Gastroesophageal sphincter (tissue), 4 donors: ENCODE measurements around the gene TMCC1. TPM values are rescaled to one million over a fixed set of nuclear protein-coding genes. Genes with fewer than 3 reads are reported as not detected.
A peak's percentile ranks its signal among the peaks of the same experiment; 100 is the strongest.

Experiments used
- ATAC-seq: fragments of 150-250 bp; one replicate; pipeline ENCODE4 v1.9.1; 2016; ENCODE audit warnings: mild to moderate bottlenecking, moderate library complexity
- H3K27ac ChIP-seq, 4 donors: fragments of 200-600 bp; sonication (generic) in 3 of 4; 1 replicate in 3 of 4; 2 replicates in 1 of 4; pipeline ENCODE4 v1.5.1; 2016 to 2019
- H3K27me3 ChIP-seq: fragments of 200-600 bp; sonication (generic); one replicate; pipeline ENCODE4 v1.5.1; 2019
- H3K36me3 ChIP-seq, 2 donors: fragments of 200-600 bp; sonication (generic); one replicate each; pipeline ENCODE4 v1.5.1; 2019; ENCODE audit warnings: control low read depth in 1 of 2
- H3K4me1 ChIP-seq, 3 donors: fragments of 200-600 bp; sonication (generic); 1 replicate in 2 of 3; 2 replicates in 1 of 3; pipeline ENCODE4 v1.5.1; 2016 to 2019; ENCODE audit warnings: control low read depth in 2 of 3
- H3K4me3 ChIP-seq, 2 donors: fragments of 200-600 bp; sonication (generic); one replicate each; pipeline ENCODE4 v1.5.1; 2019; ENCODE audit warnings: mild to moderate bottlenecking in 1 of 2, moderate library complexity in 1 of 2
- H3K9me3 ChIP-seq, 3 donors: fragments of 200-600 bp; sonication (generic); one replicate each; pipeline ENCODE4 v1.5.1; 2017 to 2019; ENCODE audit warnings: control low read depth in 2 of 3
- EP300 ChIP-seq: sonication (generic); formaldehyde crosslinking; IDR thresholded peaks from one replicate; pipeline ENCODE4 v1.6.1; 2017; ENCODE audit warnings: antibody characterized with exemption, mild to moderate bottlenecking
- POLR2A ChIP-seq, 2 donors: fragments of 450-650 bp; IDR thresholded peaks; one replicate each; pipeline ENCODE4 v1.6.1; 2017; ENCODE audit warnings: antibody characterized with exemption in 2 of 2, mild to moderate bottlenecking in 2 of 2, moderate library complexity in 1 of 2
- POLR2AphosphoS5 ChIP-seq: sonication (generic); formaldehyde crosslinking; IDR thresholded peaks from one replicate; pipeline ENCODE4 v1.6.1; 2017; ENCODE audit warnings: antibody characterized with exemption
- WGBS, 2 donors: methylation state at CpG; one replicate each; pipeline ENCODE4 v1.1.5; 2018; ENCODE audit warnings: low coverage in 1 of 2; 5-methylcytosine and 5-hydroxymethylcytosine counted together
- total RNA-seq, 4 donors: library from RNA; depleted of rRNA; stranded (reverse); fragments of >200 nt; gene quantifications; one replicate each; pipeline ENCODE4 v1.1.0, GENCODE V29; 2016
- TF ChIP-seq, protein P1 (sequence below), 4 experiments: fragments of 200-600 bp in 2 of 4; fragments of 450-650 bp in 2 of 4; sonication (generic) in 1 of 4; IDR thresholded peaks; one replicate each; pipeline ENCODE4 v1.5.1; 2017 to 2019; ENCODE audit warnings: antibody characterized with exemption in 4 of 4, mild to moderate bottlenecking in 2 of 4, moderate library complexity in 2 of 4

Gene TMCC1
- total RNA-seq, 4 donors from 2014 or later: 20.3 to 32.7 (median 28.1) TPM

DNA sequence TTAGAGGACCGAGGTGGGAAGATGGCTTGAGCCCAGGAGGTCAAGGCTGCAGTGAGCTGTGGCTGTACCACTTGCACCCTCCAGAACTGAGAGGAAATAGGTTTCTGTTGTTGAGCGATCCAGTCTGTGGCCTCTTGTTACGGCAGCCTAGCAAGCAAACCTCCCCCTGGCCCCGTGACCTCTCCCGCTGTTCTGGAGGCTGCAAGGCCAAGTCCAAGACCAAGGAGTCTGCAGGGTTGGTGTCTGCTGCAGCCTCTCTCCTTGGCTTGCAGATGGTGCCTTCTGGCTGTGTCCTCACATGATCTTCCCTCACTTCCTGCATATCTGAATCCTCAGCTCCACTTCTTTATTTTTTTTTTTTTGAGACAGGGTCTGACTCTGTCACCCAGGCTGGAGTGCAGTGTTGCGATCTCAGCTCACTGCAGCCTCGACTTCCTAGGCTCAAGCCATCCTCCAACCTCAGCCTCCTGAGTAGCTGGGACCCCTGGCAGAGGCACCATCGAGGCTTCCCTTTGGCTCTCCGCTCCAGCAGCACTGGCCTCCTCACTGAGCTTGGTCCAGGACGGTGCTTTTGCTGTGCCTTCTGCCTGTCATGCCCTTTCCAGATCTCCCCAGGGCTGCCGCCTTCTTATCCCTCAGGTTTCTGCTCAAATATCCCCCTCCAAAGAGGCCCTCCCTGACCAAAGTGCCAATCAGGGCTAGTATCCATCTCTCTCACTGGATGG lies 269.0 kb downstream of the TMCC1 start:
- H3K27ac ChIP-seq: peak overlapping the region in 3 of 4 donors; percentile 82 to 98 (median 95)
- no peaks in the 10 kb centered on the region for H3K36me3 ChIP-seq
- 80 to 82% methylated on average over 2 to 4 of the region's 11 CpGs for WGBS, 2 donors
- peaks cover 0 to 88% (median 51%) of the 10 kb centered on the region in 3 donors for H3K4me1 ChIP-seq
- H3K27me3 ChIP-seq: no peaks in the 10 kb centered on the region
- no peaks in the 10 kb centered on the region for H3K9me3 ChIP-seq
- ATAC-seq: no peak
- TF ChIP-seq POLR2A (IDR thresholded peaks at IDR 0.05): no peak
- TF ChIP-seq EP300: no peak
- TF ChIP-seq, protein P1, sequence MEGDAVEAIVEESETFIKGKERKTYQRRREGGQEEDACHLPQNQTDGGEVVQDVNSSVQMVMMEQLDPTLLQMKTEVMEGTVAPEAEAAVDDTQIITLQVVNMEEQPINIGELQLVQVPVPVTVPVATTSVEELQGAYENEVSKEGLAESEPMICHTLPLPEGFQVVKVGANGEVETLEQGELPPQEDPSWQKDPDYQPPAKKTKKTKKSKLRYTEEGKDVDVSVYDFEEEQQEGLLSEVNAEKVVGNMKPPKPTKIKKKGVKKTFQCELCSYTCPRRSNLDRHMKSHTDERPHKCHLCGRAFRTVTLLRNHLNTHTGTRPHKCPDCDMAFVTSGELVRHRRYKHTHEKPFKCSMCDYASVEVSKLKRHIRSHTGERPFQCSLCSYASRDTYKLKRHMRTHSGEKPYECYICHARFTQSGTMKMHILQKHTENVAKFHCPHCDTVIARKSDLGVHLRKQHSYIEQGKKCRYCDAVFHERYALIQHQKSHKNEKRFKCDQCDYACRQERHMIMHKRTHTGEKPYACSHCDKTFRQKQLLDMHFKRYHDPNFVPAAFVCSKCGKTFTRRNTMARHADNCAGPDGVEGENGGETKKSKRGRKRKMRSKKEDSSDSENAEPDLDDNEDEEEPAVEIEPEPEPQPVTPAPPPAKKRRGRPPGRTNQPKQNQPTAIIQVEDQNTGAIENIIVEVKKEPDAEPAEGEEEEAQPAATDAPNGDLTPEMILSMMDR (IDR thresholded peaks at IDR 0.05): no peak
- no peak for TF ChIP-seq POLR2AphosphoS5
- no peak overlapping the region for H3K4me3 ChIP-seq

DNA sequence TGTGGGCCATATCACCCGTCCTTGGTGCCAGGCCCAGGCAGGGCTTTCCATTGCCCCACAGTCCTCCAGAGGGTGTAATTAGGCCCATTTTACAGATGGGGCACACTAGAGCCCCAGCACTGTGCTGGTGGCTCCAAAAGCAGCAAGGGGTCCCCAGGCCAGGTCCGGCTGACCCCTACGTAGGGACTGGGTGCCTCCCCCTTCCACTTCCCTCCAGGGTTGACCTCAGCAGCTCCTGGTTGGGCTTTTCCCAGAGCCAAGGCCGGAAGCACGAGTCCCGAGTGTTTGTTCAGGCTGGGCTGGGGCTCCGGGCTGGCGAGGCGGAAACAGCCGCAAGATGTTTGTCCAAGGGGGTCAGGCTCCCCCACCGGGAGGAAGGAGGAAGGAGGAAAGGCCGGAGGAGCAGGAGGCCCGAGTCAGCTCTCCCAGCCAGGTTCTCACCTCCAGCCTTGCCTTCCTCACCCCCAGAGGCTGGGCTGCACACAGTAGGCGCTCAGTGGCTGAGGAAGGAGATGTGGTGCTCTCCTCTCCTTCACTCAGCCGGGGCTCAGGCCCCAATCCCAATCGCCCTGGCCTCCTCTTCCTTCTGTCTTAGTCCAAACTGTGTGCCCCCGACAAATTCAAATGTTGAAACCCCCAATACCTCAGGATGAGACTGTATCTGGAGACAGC lies 269.9 kb downstream of the TMCC1 start:
- H3K4me1 ChIP-seq: peaks cover 0 to 92% (median 54%) of the 10 kb centered on the region in 3 donors
- no peaks in the 10 kb centered on the region for H3K27me3 ChIP-seq
- whole genome bisulfite sequencing, 2 donors: 54% methylated on average over 6 of the region's 17 CpGs; no CpG with 5 or more reads in 1 of the 2 donors
- H3K27ac ChIP-seq: peak overlapping the region in 3 of 4 donors; percentile 82 to 98 (median 95)
- H3K36me3 ChIP-seq: no peaks in the 10 kb centered on the region
- peak; percentile 45 for TF ChIP-seq POLR2AphosphoS5
- TF ChIP-seq EP300: no peak
- ATAC-seq: no peak
- H3K9me3 ChIP-seq: no peaks in the 10 kb centered on the region
- no peak overlapping the region for H3K4me3 ChIP-seq

DNA sequence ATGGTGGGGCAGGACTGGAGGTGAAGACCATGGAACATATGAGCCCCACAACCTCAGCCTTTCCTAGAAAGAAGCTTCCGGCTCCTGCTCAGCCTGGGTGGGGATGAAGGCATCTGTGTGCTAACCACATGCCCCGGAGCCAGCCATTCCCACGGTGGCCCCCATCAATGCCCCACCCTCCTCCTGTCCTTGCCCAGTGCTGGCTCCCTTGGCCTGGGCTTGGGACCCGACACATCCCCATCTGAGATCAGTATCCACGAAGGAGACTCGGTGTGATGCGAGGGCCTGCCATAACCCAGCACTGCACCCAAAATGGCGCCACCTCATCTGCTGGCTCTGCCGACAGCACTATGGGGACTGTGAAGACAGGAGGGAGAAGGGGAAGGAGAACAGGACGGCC lies 270.6 kb downstream of the TMCC1 start:
- H3K27ac ChIP-seq: peak overlapping the region in 3 of 4 donors; percentile 82 to 98 (median 95)
- H3K4me1 ChIP-seq: peaks cover 0 to 92% (median 54%) of the 10 kb centered on the region in 3 donors
- no peaks in the 10 kb centered on the region for H3K27me3 ChIP-seq
- TF ChIP-seq, protein P1 (IDR thresholded peaks at IDR 0.05): no peak
- TF ChIP-seq POLR2AphosphoS5: no peak
- no peak for TF ChIP-seq EP300
- TF ChIP-seq POLR2A (IDR thresholded peaks at IDR 0.05): no peak
- WGBS, 2 donors: no CpG with 5 or more reads among the region's 10 CpGs
- H3K4me3 ChIP-seq: no peak overlapping the region
- H3K36me3 ChIP-seq: no peaks in the 10 kb centered on the region
- no peak for ATAC-seq
- no peaks in the 10 kb centered on the region for H3K9me3 ChIP-seq

DNA sequence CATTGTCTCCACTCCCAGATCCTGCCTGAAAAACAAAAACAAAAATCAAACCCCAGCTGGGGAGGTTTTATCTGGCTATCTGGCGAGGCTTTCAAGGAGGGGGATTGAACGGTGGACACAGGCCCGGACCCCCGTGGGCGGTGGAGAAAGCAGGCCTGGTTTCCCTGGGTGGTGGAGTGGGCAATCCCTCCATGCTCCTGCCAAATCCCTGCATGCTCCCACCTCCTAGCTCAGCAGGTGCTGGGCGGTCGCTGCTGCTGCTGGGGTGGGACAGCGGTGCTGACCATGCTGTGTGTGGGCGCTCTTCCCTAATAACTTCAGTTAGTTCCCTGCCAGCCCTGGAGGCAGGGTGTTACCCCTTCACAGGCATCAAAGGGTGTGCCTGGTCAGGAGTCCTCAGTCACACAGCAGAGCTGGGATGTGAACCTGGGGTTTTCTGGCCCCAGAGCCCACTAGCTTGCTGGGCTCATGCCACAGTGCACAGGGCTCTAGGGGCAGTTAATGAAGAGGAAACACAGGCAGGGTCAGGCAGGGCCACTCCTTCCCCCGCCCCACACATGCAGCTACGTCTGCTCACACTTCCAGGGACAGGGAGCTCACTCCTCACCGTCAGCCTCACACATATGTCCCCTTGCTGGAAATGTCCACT lies 271.2 kb downstream of the TMCC1 start:
- H3K4me1 ChIP-seq: peaks cover 0 to 92% (median 54%) of the 10 kb centered on the region in 3 donors
- no peaks in the 10 kb centered on the region for H3K36me3 ChIP-seq
- no peak overlapping the region for H3K4me3 ChIP-seq
- peak overlapping the region in 3 of 4 donors; percentile 82 to 98 (median 95) for H3K27ac ChIP-seq
- H3K27me3 ChIP-seq: no peaks in the 10 kb centered on the region
- H3K9me3 ChIP-seq: no peaks in the 10 kb centered on the region
- ATAC-seq: no peak
- no peak for TF ChIP-seq POLR2AphosphoS5
- TF ChIP-seq, protein P1 (IDR thresholded peaks at IDR 0.05): no peak
- no peak for TF ChIP-seq POLR2A (IDR thresholded peaks at IDR 0.05)
- TF ChIP-seq EP300: no peak
- 63% methylated on average over 5 of the region's 12 CpGs; no CpG with 5 or more reads in 1 of the 2 donors for WGBS, 2 donors

DNA sequence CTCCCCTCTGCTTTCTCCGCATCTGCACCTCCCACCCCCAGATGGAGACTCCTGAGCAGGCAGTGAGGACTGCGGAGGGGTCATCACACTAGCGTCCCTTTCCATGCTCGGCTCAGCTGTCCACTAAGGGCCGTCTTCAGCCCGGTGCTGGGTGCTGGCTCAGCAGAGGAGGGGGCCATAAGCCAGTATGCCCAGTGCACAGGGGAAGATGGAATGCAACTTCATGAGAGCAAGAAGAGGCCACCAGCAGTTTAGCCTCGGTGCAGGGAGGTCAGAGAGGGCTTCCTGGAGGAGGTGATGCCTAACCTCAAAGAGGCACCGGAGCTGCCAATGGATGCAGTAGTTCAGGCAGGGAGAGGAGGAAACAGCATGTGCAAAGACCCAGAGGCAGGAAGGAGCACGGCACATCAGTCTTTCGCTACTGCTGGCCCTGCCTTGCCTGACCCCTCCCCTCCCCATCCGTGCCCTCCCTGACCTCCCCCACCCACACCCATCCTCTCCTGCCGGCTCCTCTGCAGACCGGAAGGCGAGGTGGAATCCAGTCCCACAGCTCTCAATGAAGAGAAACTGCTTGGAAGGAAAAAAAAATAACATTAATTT lies 271.8 kb downstream of the TMCC1 start:
- no peak overlapping the region for H3K4me3 ChIP-seq
- peak overlapping the region in 3 of 4 donors; percentile 82 to 98 (median 95) for H3K27ac ChIP-seq
- H3K27me3 ChIP-seq: no peaks in the 10 kb centered on the region
- H3K9me3 ChIP-seq: no peaks in the 10 kb centered on the region
- ATAC-seq: no peak
- H3K36me3 ChIP-seq: no peaks in the 10 kb centered on the region
- TF ChIP-seq POLR2A (IDR thresholded peaks at IDR 0.05) (no peak), EP300 (no peak), POLR2AphosphoS5 (no peak)
- TF ChIP-seq, protein P1 (IDR thresholded peaks at IDR 0.05): no peak
- H3K4me1 ChIP-seq: peaks cover 0 to 91% (median 59%) of the 10 kb centered on the region in 3 donors
- WGBS, 2 donors: 63% methylated on average over 3 of the region's 14 CpGs; no CpG with 5 or more reads in 1 of the 2 donors
